Activated CD4-positive, alpha-beta memory T cell treated with anti-CD3 and anti-CD28 coated beads, Interleukin-2, amount 10 ng/mL, durations not matched to agents 7 days and 5 days (primary cell): Measurements from ENCODE around the gene SETD7. TPM values are rescaled to one million over a fixed set of nuclear protein-coding genes. Genes with fewer than 3 reads are reported as not detected.

Experiments
- CTCF ChIA-PET: fragments of 350-600 bp; sonication (Branson Sonifier 250); formaldehyde crosslinking; loops from one replicate; lab custom pipeline; 2021; ENCODE audit warnings: antibody characterized with exemption, inconsistent platforms; lab: Charles Lee
- POLR2A ChIA-PET: fragments of 350-600 bp; sonication (Branson Sonifier 250); formaldehyde crosslinking; loops from one replicate; lab custom pipeline; 2021; ENCODE audit warnings: antibody characterized with exemption; lab: Charles Lee
- DNase-seq: peaks from one replicate; pipeline ENCODE4 v3.0.0-alpha.2; 2020
- H3K27ac Mint-ChIP-seq: one replicate; pipeline ENCODE4 v1.8.0; 2021; ENCODE audit warnings: mild to moderate bottlenecking, mixed read lengths
- H3K27me3 Mint-ChIP-seq: one replicate; pipeline ENCODE4 v1.8.0; 2021; ENCODE audit warnings: mixed read lengths
- H3K36me3 Mint-ChIP-seq: one replicate; pipeline ENCODE4 v1.8.0; 2021; ENCODE audit warnings: low read depth, mixed read lengths
- H3K4me1 Mint-ChIP-seq: one replicate; pipeline ENCODE4 v1.8.0; 2021; ENCODE audit warnings: mixed read lengths
- H3K4me3 Mint-ChIP-seq: one replicate; pipeline ENCODE4 v1.8.0; 2021; ENCODE audit warnings: mild to moderate bottlenecking, mixed read lengths
- H3K9me3 Mint-ChIP-seq: one replicate; pipeline ENCODE4 v1.8.0; 2021; ENCODE audit warnings: mixed read lengths
- total RNA-seq, 2 experiments: library from RNA; stranded (reverse); gene quantifications; one replicate each; pipeline ENCODE4 v1.2.3, GENCODE V29; 2021

Gene SETD7
- 10 to 100 TPM; 16.0 to 17.7 TPM for total RNA-seq

- POLR2A ChIA-PET, result interaction anchor here (0.9 to 3.4 kb wide), 19 partner anchors 8 to 541 kb away, joined by 3 to 31 read pairs (median 5); partner anchors contain the start of genes MGST2, NAA15, NDUFC1 and NOCT
- Mint-ChIP-seq H3K4me1 (peaks cover 66% of the 10 kb centered on the region), H3K27me3 (no peaks in the 10 kb centered on the region), H3K4me3 (peak within 1 kb of the TSS; percentile 98), H3K36me3 (peaks cover 9% of the 10 kb centered on the region), H3K27ac (peak within 1 kb of the TSS; percentile 94), H3K9me3 (no peaks in the 10 kb centered on the region)
- peak; percentile 70 for DNase-seq
- CTCF ChIA-PET, result interaction anchor here (0.8 to 5.0 kb wide), 10 partner anchors 10 to 261 kb away, joined by 3 to 22 read pairs (median 4); no protein-coding TSS in a partner anchor
Measured at GRCh38 chr4:139556071-139556723, at the start of gene SETD7. SETD7 (minus strand) TSS chr4:139556219; CDS start chr4:139556137, 82 bp downstream.

GRCh38 chr4:139605516-139605915 is 49.5 kb upstream of the SETD7 start:
- peaks cover 3% of the 10 kb centered on the region for H3K36me3 Mint-ChIP-seq
- no peaks in the 10 kb centered on the region for H3K9me3 Mint-ChIP-seq
- peaks cover 17% of the 10 kb centered on the region for H3K27me3 Mint-ChIP-seq
- DNase-seq, result no peak
- H3K27ac Mint-ChIP-seq, result no peak overlapping the region
- ChIA-PET POLR2A (no interaction called here), CTCF (interaction anchor here (0.9 to 5.6 kb wide), 7 partner anchors 11 to 754 kb away, joined by 3 to 90 read pairs (median 5); partner anchors contain the start of gene NOCT)
- H3K4me1 Mint-ChIP-seq, result peaks cover 28% of the 10 kb centered on the region
- no peak overlapping the region for H3K4me3 Mint-ChIP-seq

GRCh38 chr4:139603576-139604410 is 47.8 kb upstream of the SETD7 start:
- Mint-ChIP-seq H3K27ac (no peak overlapping the region), H3K36me3 (peaks cover 3% of the 10 kb centered on the region)
- POLR2A ChIA-PET, result interaction anchor here (0.9 to 1.4 kb wide), 4 partner anchors 47 to 151 kb away, joined by 3 to 4 read pairs (median 4); no protein-coding TSS in a partner anchor

GRCh38 chr4:139602776-139603360 is 46.8 kb upstream of the SETD7 start:
- H3K9me3 Mint-ChIP-seq, result no peaks in the 10 kb centered on the region
- ChIA-PET CTCF (interaction anchor here (0.9 to 5.6 kb wide), 18 partner anchors 9 to 1248 kb away, joined by 3 to 90 read pairs (median 5); partner anchors contain the start of genes MGST2 and SETD7), POLR2A (interaction anchor here (0.9 to 1.4 kb wide), 4 partner anchors 46 to 150 kb away, joined by 3 to 4 read pairs (median 4); no protein-coding TSS in a partner anchor)
- no peak overlapping the region for H3K4me3 Mint-ChIP-seq
- no peak for DNase-seq
- H3K4me1 Mint-ChIP-seq, result peaks cover 26% of the 10 kb centered on the region
- no peak overlapping the region for H3K27ac Mint-ChIP-seq
- peaks cover 3% of the 10 kb centered on the region for H3K36me3 Mint-ChIP-seq
- H3K27me3 Mint-ChIP-seq, result peaks cover 20% of the 10 kb centered on the region

More at GRCh38 chr4:139603576-139604410, 47.8 kb upstream of the SETD7 start:
- peaks cover 24% of the 10 kb centered on the region for H3K27me3 Mint-ChIP-seq
- no peak overlapping the region for H3K4me3 Mint-ChIP-seq
- no peaks in the 10 kb centered on the region for H3K9me3 Mint-ChIP-seq
- peak; percentile 41 for DNase-seq
- CTCF ChIA-PET, result interaction anchor here (0.7 to 5.6 kb wide), 21 partner anchors 10 to 724 kb away, joined by 3 to 90 read pairs (median 5); partner anchors contain the start of genes MGST2 and SETD7
- H3K4me1 Mint-ChIP-seq, result peaks cover 27% of the 10 kb centered on the region

- H3K4me1 Mint-ChIP-seq, result peaks cover 12% of the 10 kb centered on the region
- CTCF ChIA-PET, result no interaction called here
- H3K27ac Mint-ChIP-seq, result no peak overlapping the region
- H3K9me3 Mint-ChIP-seq, result no peaks in the 10 kb centered on the region
- peaks cover 25% of the 10 kb centered on the region for H3K27me3 Mint-ChIP-seq
- H3K36me3 Mint-ChIP-seq, result no peaks in the 10 kb centered on the region
- H3K4me3 Mint-ChIP-seq, result no peak overlapping the region
- no peak for DNase-seq
- POLR2A ChIA-PET, result no interaction called here
Measured at GRCh38 chr4:139600662-139601061, 44.6 kb upstream of the SETD7 start.

GRCh38 chr4:139599594-139600374 is 43.8 kb upstream of the SETD7 start:
- CTCF ChIA-PET, result no interaction called here
- Mint-ChIP-seq H3K27ac (no peak overlapping the region), H3K9me3 (no peaks in the 10 kb centered on the region), H3K4me1 (peaks cover 10% of the 10 kb centered on the region), H3K36me3 (no peaks in the 10 kb centered on the region), H3K27me3 (peaks cover 28% of the 10 kb centered on the region), H3K4me3 (no peak overlapping the region)
- POLR2A ChIA-PET, result no interaction called here
- DNase-seq, result no peak

- peaks cover 30% of the 10 kb centered on the region for H3K27me3 Mint-ChIP-seq
- no peak overlapping the region for H3K4me3 Mint-ChIP-seq
- ChIA-PET CTCF (no interaction called here), POLR2A (no interaction called here)
- peaks cover 10% of the 10 kb centered on the region for H3K4me1 Mint-ChIP-seq
- no peak overlapping the region for H3K27ac Mint-ChIP-seq
- no peak for DNase-seq
- no peaks in the 10 kb centered on the region for H3K9me3 Mint-ChIP-seq
- H3K36me3 Mint-ChIP-seq, result no peaks in the 10 kb centered on the region
Measured at GRCh38 chr4:139599076-139599475, 43.1 kb upstream of the SETD7 start.

GRCh38 chr4:139596684-139597279 is 40.8 kb upstream of the SETD7 start:
- H3K9me3 Mint-ChIP-seq, result no peaks in the 10 kb centered on the region
- peaks cover 1% of the 10 kb centered on the region for H3K4me1 Mint-ChIP-seq
- no peaks in the 10 kb centered on the region for H3K36me3 Mint-ChIP-seq
- no peak for DNase-seq
- H3K27me3 Mint-ChIP-seq, result peaks cover 41% of the 10 kb centered on the region
- H3K4me3 Mint-ChIP-seq, result no peak overlapping the region
- CTCF ChIA-PET, result interaction anchor here (1.0 kb wide), 1 partner anchor 57 kb away, joined by 3 read pairs; no protein-coding TSS in a partner anchor
- no peak overlapping the region for H3K27ac Mint-ChIP-seq
- POLR2A ChIA-PET, result no interaction called here

- H3K4me1 Mint-ChIP-seq, result no peaks in the 10 kb centered on the region
- POLR2A ChIA-PET, result no interaction called here
- H3K36me3 Mint-ChIP-seq, result no peaks in the 10 kb centered on the region
- CTCF ChIA-PET, result interaction anchor here (1.0 kb wide), 1 partner anchor 57 kb away, joined by 3 read pairs; no protein-coding TSS in a partner anchor
- no peaks in the 10 kb centered on the region for H3K9me3 Mint-ChIP-seq
- no peak overlapping the region for H3K4me3 Mint-ChIP-seq
- peaks cover 41% of the 10 kb centered on the region for H3K27me3 Mint-ChIP-seq
- H3K27ac Mint-ChIP-seq, result no peak overlapping the region
- no peak for DNase-seq
Measured at GRCh38 chr4:139596034-139596683, 40.1 kb upstream of the SETD7 start.

- no peaks in the 10 kb centered on the region for H3K4me1 Mint-ChIP-seq
- POLR2A ChIA-PET, result no interaction called here
- H3K36me3 Mint-ChIP-seq, result no peaks in the 10 kb centered on the region
- no peak for DNase-seq
- H3K27ac Mint-ChIP-seq, result no peak overlapping the region
- no peak overlapping the region for H3K4me3 Mint-ChIP-seq
- CTCF ChIA-PET, result interaction anchor here (1.1 to 1.4 kb wide), 2 partner anchors 9 to 12 kb away, joined by 3 to 4 read pairs; no protein-coding TSS in a partner anchor
- no peaks in the 10 kb centered on the region for H3K9me3 Mint-ChIP-seq
- peaks cover 39% of the 10 kb centered on the region for H3K27me3 Mint-ChIP-seq
Measured at GRCh38 chr4:139594591-139595185, 38.7 kb upstream of the SETD7 start.

GRCh38 chr4:139593091-139593564 is 37.1 kb upstream of the SETD7 start:
- Mint-ChIP-seq H3K27ac (no peak overlapping the region), H3K27me3 (peaks cover 32% of the 10 kb centered on the region), H3K9me3 (no peaks in the 10 kb centered on the region), H3K36me3 (no peaks in the 10 kb centered on the region), H3K4me1 (no peaks in the 10 kb centered on the region), H3K4me3 (no peak overlapping the region)
- POLR2A ChIA-PET, result no interaction called here
- CTCF ChIA-PET, result no interaction called here
- DNase-seq, result no peak
